Measurements from ENCODE around the gene EBNA1BP2. TPM values are rescaled to one million over a fixed set of nuclear protein-coding genes. Genes with fewer than 3 reads are reported as not detected.

The EBNA1BP2 gene, protein sequence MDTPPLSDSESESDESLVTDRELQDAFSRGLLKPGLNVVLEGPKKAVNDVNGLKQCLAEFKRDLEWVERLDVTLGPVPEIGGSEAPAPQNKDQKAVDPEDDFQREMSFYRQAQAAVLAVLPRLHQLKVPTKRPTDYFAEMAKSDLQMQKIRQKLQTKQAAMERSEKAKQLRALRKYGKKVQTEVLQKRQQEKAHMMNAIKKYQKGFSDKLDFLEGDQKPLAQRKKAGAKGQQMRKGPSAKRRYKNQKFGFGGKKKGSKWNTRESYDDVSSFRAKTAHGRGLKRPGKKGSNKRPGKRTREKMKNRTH
- total RNA-seq (10 to 100 TPM; 17.8 to 46.1 (median 22.7) TPM), polyA plus RNA-seq (10 to 100 TPM; 51.9 to 56.5 TPM), total RNA-seq (17.9 reads per million, percentile 48 among the genes with 10 or more reads in this experiment)

DNA sequence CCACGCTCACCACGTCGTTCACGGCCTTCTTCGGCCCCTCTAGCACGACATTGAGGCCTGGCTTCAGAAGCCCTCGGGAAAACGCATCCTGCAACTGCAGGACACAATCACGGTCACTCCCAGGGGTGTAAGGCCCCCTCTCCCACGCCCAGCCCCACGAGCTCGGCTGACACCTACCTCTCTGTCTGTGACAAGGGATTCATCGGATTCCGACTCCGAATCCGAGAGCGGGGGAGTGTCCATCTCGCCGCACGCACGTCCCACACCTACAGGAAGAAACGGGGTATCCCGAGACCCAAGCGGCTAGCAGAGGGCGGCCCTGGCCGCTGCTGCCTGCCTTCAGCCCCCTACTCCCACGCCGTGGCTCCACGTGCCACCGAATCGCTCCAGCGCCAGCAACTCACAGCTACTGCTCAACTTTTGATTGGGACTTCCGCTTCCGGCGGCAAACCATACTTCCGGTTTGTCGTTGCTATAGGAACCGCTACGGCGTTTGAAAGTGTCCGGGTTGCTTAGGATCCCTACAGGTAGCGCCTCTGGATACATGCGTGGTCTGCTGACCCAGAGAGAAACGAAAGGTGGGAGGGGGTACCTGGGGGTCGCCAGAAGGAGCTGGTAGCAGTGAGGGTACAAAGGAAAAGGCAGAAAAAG, at the start of gene EBNA1BP2, which contains the start of gene CFAP57:
Gene EBNA1BP2, minus strand, starts transcription at position 415 of the 651 bp plus-strand sequence. Its CDS starts 172 bp downstream, at position 243.
Gene CFAP57, plus strand, starts transcription at position 455 of the 651 bp plus-strand sequence. CDS start 424 bp downstream, outside the sequence.
- Mint-ChIP-seq H3K36me3 (peaks cover 5 to 28% (median 26%) of the 10 kb centered on the region in 5 donors), H3K4me3 (peak within 1 kb of the TSS; percentile 90 to 100 (median 99)), H3K4me1 (peaks cover 14 to 49% (median 33%) of the 10 kb centered on the region in 7 donors), H3K27ac (peak within 1 kb of the TSS; percentile 89 to 98 (median 95)), H3K27me3 (peaks cover 14 to 25% (median 19%) of the 10 kb centered on the region in 5 donors), H3K9me3 (no peaks in the 10 kb centered on the region)
- Histone ChIP-seq H3K4me1 (ENCODE audit: control insufficient read depth in 2 of 2, insufficient read depth in 2 of 2, low read length in 2 of 2) (peaks cover 10 to 13% of the 10 kb centered on the region in 2 donors), H3K27ac (ENCODE audit: low read depth, low read length) (peak within 1 kb of the TSS; percentile 74), H3K27me3 (ENCODE audit: control insufficient read depth in 2 of 2, insufficient read depth in 2 of 2, low read length in 2 of 2) (peaks cover 0 to 3% of the 10 kb centered on the region in 2 donors), H3K9me3 (ENCODE audit: control insufficient read depth in 2 of 3, low read length in 3 of 3) (no peaks in the 10 kb centered on the region), H3K4me3 (ENCODE audit: low read length) (peak within 1 kb of the TSS; percentile 95), H3K36me3 (ENCODE audit: control insufficient read depth in 2 of 3, insufficient read depth in 3 of 3, low read length in 3 of 3) (peaks cover 4 to 43% (median 10%) of the 10 kb centered on the region in 3 experiments)
- intact Hi-C loops (cut with micrococcal nuclease), result loop anchor here (1.0 to 10.0 kb wide), 20 partner anchors 186 to 1810 kb away; partner anchors contain the start of genes C1orf50 (in 2 of the 2), CDC20 (in 2 of the 2), ERMAP (in 2 of the 2) and IPO13 (in 2 of the 2)
- DNase-seq, result peak; percentile 78 to 95 (median 92)
- POLR2A ChIA-PET, result interaction anchor here (0.5 to 1.1 kb wide), 8 partner anchors 188 to 1171 kb away, joined by 3 to 4 read pairs (median 3); partner anchors contain the start of genes ELOVL1, MED8, SZT2 and YBX1
- peak; percentile 82 for ATAC-seq
- CTCF ChIA-PET, result no interaction called here

DNA sequence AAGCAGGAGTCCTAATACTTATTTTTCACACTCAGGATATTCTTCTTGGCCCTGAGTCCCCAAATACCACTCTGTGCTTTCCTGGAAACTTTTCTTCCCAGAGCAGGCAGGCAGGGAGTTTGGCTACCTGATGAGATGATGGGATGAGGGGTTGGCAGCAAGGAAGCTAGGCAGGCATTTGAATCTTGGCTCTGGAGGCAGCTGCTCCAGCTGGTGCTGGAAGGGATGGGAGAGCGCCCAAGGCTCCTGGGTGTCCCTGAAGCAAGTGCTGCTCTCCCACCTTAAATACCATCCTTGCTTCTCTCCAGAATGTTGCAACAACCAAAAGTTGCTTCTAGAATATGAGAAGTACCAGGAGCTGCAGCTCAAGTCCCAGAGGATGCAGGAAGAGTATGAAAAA, 49.7 kb upstream of the EBNA1BP2 start:
- Histone ChIP-seq H3K9me3 (ENCODE audit: control insufficient read depth in 2 of 3, low read length in 3 of 3) (no peaks in the 10 kb centered on the region), H3K4me3 (ENCODE audit: low read length) (no peak overlapping the region), H3K27me3 (ENCODE audit: control insufficient read depth in 2 of 2, insufficient read depth in 2 of 2, low read length in 2 of 2) (no peaks in the 10 kb centered on the region), H3K36me3 (ENCODE audit: control insufficient read depth in 2 of 3, insufficient read depth in 3 of 3, low read length in 3 of 3) (no peaks in the 10 kb centered on the region), H3K27ac (ENCODE audit: low read depth, low read length) (no peak overlapping the region), H3K4me1 (ENCODE audit: control insufficient read depth in 2 of 2, insufficient read depth in 2 of 2, low read length in 2 of 2) (no peaks in the 10 kb centered on the region)
- H3K4me3 Mint-ChIP-seq, result no peak overlapping the region
- DNase-seq, result no peak
- no peaks in the 10 kb centered on the region for H3K36me3 Mint-ChIP-seq
- peaks cover 0 to 13% (median 2%) of the 10 kb centered on the region in 5 donors for H3K27me3 Mint-ChIP-seq
- H3K27ac Mint-ChIP-seq, result peak overlapping the region in 2 of 9 donors; percentile 17 to 70
- H3K4me1 Mint-ChIP-seq, result peaks cover 0 to 9% (median 4%) of the 10 kb centered on the region in 7 donors
- ChIA-PET POLR2A (no interaction called here), CTCF (no interaction called here)
- no peak for ATAC-seq
- peaks cover 0 to 1% (median 0%) of the 10 kb centered on the region in 11 donors for H3K9me3 Mint-ChIP-seq
- intact Hi-C loops (cut with micrococcal nuclease), result loop anchor here in 1 of 2 donors (10.0 kb wide), 1 partner anchor 713 kb away; the partner anchor contains the start of gene ARTN

DNA sequence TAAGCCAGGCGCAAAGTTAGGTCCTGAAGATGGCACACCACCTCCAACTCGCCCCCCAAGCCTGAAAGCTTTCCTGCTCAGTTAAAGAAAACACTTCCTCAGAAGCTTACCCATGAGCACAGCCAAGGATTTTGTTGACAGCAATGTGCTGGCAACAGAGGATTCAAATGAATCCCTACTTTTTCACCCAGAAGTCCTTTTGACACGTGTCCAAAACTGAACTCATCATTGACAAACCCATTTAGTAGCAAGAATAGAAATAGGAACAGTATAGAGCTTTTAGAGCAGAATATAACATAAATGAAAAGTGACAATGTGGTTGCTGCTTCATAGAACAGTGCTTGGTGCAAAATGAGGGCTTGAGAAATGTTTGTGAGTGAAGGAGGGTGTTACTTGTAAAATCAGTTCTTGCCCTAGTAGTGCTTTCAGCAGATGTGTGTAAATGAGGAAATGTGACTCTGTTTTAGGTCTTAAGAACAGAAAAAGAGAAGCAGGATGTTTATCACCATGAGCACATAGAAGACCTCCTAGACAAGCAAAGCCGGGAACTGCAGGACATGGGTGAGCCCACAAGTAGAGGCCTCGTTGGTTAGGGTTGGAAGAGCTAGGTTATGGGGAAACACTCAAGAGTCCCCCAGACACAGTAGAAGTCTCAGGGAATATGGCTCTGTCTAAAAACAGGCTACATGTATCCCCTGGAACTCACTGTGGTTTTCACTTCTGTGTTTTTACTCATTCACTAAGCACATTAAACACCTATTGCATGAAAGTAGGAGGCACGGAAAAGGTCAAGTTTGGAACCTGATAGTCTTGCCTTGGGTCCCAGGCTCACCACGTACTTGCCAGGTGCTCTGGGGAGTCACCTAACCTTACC, 49.1 kb upstream of the EBNA1BP2 start:
- Mint-ChIP-seq H3K9me3 (peaks cover 0 to 1% (median 0%) of the 10 kb centered on the region in 11 donors), H3K4me1 (peaks cover 0 to 9% (median 4%) of the 10 kb centered on the region in 7 donors), H3K36me3 (peaks cover 0 to 3% (median 0%) of the 10 kb centered on the region in 5 donors), H3K27me3 (peaks cover 0 to 10% (median 7%) of the 10 kb centered on the region in 5 donors), H3K4me3 (no peak overlapping the region), H3K27ac (peak overlapping the region in 6 of 9 donors; percentile 0 to 70 (median 10))
- Histone ChIP-seq H3K27ac (ENCODE audit: low read depth, low read length) (no peak overlapping the region), H3K4me1 (ENCODE audit: control insufficient read depth in 2 of 2, insufficient read depth in 2 of 2, low read length in 2 of 2) (no peaks in the 10 kb centered on the region), H3K36me3 (ENCODE audit: control insufficient read depth in 2 of 3, insufficient read depth in 3 of 3, low read length in 3 of 3) (no peaks in the 10 kb centered on the region), H3K9me3 (ENCODE audit: control insufficient read depth in 2 of 3, low read length in 3 of 3) (no peaks in the 10 kb centered on the region), H3K27me3 (ENCODE audit: control insufficient read depth in 2 of 2, insufficient read depth in 2 of 2, low read length in 2 of 2) (no peaks in the 10 kb centered on the region), H3K4me3 (ENCODE audit: low read length) (no peak overlapping the region)
- ATAC-seq (peak; percentile 51), DNase-seq (no peak)
- CTCF ChIA-PET, result interaction anchor here (0.6 kb wide), 1 partner anchor 1606 kb away, joined by 7 read pairs; no protein-coding TSS in a partner anchor
- POLR2A ChIA-PET, result interaction anchor here (0.7 kb wide), 1 partner anchor 17 kb away, joined by 3 read pairs; no protein-coding TSS in a partner anchor
- intact Hi-C loops (cut with micrococcal nuclease), result loop anchor here in 1 of 2 donors (10.0 kb wide), 1 partner anchor 714 kb away; the partner anchor contains the start of gene ARTN

DNA sequence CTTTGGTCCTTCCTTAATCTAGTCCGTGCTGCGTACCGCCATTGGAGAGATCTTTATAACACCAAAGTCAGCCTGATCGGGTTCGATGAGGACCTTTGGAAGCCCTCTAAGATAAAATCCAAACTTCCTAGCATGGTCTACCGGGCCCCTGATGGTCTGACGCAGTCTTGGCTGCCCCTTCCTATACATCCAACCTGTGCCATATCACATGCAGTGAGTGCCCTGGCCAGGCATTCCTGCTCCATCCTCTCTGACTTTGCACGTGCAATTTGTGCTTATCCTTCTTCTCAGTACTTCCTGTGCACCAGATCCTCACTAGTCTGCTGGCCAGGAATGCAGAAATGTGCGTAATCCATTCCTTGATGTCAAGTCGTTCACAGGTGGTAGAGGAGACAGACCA, 45.7 kb upstream of the EBNA1BP2 start:
- CTCF ChIA-PET, result no interaction called here
- POLR2A ChIA-PET, result no interaction called here
- no peak for DNase-seq
- no peaks in the 10 kb centered on the region for H3K9me3 ChIP-seq (ENCODE audit: control insufficient read depth in 2 of 3, low read length in 3 of 3)
- no peak overlapping the region for H3K27ac ChIP-seq (ENCODE audit: low read depth, low read length)
- no peak for ATAC-seq
- Mint-ChIP-seq H3K27ac (no peak overlapping the region), H3K4me3 (no peak overlapping the region), H3K36me3 (peaks cover 0 to 3% (median 0%) of the 10 kb centered on the region in 5 donors), H3K4me1 (peaks cover 0 to 9% (median 4%) of the 10 kb centered on the region in 7 donors), H3K9me3 (no peaks in the 10 kb centered on the region), H3K27me3 (peaks cover 0 to 19% (median 15%) of the 10 kb centered on the region in 5 donors)
- no peaks in the 10 kb centered on the region for H3K4me1 ChIP-seq (ENCODE audit: control insufficient read depth in 2 of 2, insufficient read depth in 2 of 2, low read length in 2 of 2)
- intact Hi-C loops (cut with micrococcal nuclease), result no loop called here
- no peak overlapping the region for H3K4me3 ChIP-seq (ENCODE audit: low read length)
- no peaks in the 10 kb centered on the region for H3K27me3 ChIP-seq (ENCODE audit: control insufficient read depth in 2 of 2, insufficient read depth in 2 of 2, low read length in 2 of 2)
- no peaks in the 10 kb centered on the region for H3K36me3 ChIP-seq (ENCODE audit: control insufficient read depth in 2 of 3, insufficient read depth in 3 of 3, low read length in 3 of 3)

DNA sequence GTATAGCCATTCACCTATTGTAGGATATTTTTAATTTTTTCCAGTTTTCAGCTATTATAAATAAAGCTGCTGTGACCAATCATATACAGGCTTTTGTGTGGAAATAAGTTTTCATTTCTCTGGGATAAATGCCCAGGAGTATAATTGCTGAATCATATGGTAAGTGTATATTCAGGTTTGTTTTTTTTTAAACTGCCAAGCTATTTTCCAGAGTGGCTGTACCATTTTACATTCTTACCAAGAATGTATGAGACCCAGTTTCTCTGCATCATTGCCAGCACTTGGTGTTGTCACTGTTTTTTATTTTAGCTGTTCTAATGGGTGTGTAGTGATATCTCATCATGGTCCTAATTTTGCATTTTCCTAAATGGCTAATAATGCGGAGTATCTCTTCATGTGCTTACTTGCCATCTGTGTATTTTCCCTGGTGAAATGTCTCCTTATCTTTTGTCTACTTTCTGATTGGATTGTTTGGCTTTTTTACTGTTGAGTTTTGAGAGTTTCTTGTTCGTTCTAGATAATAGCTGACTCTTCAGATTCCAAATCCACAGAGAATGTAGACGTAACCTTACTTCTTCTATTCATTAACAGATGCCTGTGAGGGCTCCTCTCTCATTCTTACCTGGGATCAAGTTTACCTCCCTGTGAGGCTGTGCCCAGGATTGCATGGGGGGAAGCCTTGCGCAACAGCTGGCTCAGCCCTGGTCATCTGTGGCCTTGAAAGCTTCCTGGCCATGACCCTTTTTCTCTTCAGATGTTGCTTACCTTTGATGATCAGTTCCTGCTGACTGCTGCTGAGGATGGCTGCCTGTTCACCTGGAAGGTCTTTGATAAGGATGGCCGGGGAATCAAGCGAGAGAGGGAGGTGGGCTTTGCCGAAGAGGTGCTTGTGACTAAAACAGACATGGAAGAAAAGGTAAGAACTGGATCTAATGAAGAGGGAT, 42.7 kb upstream of the EBNA1BP2 start:
- Mint-ChIP-seq H3K27me3 (peaks cover 0 to 18% (median 13%) of the 10 kb centered on the region in 5 donors), H3K4me1 (no peaks in the 10 kb centered on the region), H3K4me3 (no peak overlapping the region), H3K36me3 (peaks cover 0 to 3% (median 0%) of the 10 kb centered on the region in 5 donors), H3K27ac (peak overlapping the region in 1 of 9 donors; percentile 7), H3K9me3 (no peaks in the 10 kb centered on the region)
- intact Hi-C loops (cut with micrococcal nuclease), result no loop called here
- H3K36me3 ChIP-seq (ENCODE audit: control insufficient read depth in 2 of 3, insufficient read depth in 3 of 3, low read length in 3 of 3), result no peaks in the 10 kb centered on the region
- H3K4me3 ChIP-seq (ENCODE audit: low read length), result no peak overlapping the region
- no peaks in the 10 kb centered on the region for H3K9me3 ChIP-seq (ENCODE audit: control insufficient read depth in 2 of 3, low read length in 3 of 3)
- CTCF ChIA-PET, result no interaction called here
- no peak for DNase-seq
- ATAC-seq, result no peak
- H3K4me1 ChIP-seq (ENCODE audit: control insufficient read depth in 2 of 2, insufficient read depth in 2 of 2, low read length in 2 of 2), result no peaks in the 10 kb centered on the region
- no peak overlapping the region for H3K27ac ChIP-seq (ENCODE audit: low read depth, low read length)
- H3K27me3 ChIP-seq (ENCODE audit: control insufficient read depth in 2 of 2, insufficient read depth in 2 of 2, low read length in 2 of 2), result no peaks in the 10 kb centered on the region
- POLR2A ChIA-PET, result no interaction called here
